GM12874 (cell line): Measurements from ENCODE around the gene ABCA2.

Experiments
- TF ChIP-seq, protein P1 (sequence below): IDR thresholded peaks from 2 replicates; pipeline ENCODE4 v1.5.1; 2011; ENCODE audit warnings: low read depth, mild to moderate bottlenecking, control low read depth, low read length, moderate library complexity; ENCODE audit not compliant: insufficient read depth

ABCA2 gene

GRCh38 chr9:137073992-137074399 is 46.0 kb upstream of the ABCA2 start:
- TF ChIP-seq, protein P1, sequence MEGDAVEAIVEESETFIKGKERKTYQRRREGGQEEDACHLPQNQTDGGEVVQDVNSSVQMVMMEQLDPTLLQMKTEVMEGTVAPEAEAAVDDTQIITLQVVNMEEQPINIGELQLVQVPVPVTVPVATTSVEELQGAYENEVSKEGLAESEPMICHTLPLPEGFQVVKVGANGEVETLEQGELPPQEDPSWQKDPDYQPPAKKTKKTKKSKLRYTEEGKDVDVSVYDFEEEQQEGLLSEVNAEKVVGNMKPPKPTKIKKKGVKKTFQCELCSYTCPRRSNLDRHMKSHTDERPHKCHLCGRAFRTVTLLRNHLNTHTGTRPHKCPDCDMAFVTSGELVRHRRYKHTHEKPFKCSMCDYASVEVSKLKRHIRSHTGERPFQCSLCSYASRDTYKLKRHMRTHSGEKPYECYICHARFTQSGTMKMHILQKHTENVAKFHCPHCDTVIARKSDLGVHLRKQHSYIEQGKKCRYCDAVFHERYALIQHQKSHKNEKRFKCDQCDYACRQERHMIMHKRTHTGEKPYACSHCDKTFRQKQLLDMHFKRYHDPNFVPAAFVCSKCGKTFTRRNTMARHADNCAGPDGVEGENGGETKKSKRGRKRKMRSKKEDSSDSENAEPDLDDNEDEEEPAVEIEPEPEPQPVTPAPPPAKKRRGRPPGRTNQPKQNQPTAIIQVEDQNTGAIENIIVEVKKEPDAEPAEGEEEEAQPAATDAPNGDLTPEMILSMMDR: no peak

DNA sequence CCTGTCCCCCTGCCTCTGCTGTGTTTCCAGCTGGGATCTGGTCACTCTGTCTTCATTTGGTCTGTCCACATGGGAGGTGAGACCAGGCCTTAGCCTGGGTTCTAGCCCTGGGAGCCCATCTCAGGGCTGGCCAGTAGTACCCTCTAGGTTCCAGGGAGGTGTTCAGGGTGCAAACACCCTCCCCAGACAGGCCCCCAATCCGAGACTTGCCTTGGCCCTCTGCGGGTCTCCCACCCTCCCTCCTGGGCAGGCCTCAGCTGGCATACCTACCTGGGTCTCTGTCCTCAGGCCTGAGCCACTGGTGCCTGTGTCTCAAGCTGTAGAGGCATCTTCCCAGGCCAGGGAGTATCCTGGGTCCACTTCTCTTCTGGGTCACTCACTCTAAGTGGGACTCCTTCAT is 43.2 kb upstream of the ABCA2 start:
- TF ChIP-seq, protein P1: no peak

GRCh38 chr9:137070906-137071275 is 42.9 kb upstream of the ABCA2 start:
- TF ChIP-seq, protein P1: no peak

- TF ChIP-seq, protein P1: no peak
Measured at GRCh38 chr9:137070201-137070905, 42.3 kb upstream of the ABCA2 start, which contains the start of gene SAPCD2. Gene SAPCD2, minus strand, starts transcription at chr9:137070557. Its CDS starts 97 bp downstream, at chr9:137070460.

- TF ChIP-seq, protein P1: no peak
Measured at GRCh38 chr9:137069508-137070091, 41.6 kb upstream of the ABCA2 start.

DNA sequence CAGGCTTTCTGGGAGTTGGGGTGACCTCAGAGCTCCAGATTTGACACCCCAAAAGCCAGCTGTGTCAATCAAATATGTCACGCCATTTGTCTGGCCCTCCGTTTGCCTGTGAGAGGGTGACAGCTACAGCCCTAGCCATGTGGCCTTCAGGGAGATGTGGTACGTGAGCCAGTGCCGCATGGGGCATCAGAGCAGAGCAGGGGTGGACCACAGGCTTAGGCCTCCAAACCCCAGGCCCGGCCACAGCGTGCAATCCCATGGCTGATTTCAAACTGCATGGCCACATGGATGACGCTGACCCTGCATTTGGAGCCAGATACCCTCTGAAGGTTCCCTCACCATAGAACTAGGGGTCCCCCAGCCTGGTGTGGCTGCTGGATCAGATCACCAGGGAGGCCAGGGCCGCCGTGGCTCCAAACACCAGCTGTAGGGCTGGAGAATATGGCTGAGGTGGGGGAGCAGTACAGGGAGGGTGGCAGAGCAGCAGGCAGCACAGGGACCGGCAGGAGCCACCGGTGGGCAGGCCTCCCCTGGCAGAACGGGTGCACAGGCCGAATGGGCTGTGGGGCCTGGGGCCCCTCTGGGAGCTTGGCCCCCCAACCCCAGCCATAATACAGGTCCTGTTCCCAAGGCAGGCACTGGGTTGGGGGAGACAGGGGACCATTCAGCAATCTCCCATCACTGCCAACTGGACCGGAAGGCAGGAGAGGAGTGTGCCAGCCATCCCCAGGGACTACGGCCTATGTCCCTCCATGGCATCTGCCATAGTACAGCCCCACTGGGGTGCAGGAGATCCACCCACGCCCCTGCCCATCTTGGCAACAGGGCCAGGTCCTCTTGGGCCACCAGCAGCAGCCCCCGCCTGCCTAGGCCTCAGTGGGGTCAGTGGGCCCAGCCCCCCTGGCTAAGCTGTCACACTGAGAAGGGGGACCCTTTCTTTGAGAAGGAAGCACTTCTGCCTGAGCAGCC is 40.8 kb upstream of the ABCA2 start:
- TF ChIP-seq, protein P1: no peak
